Measurements from ENCODE around the gene B4GALT5. TPM values are rescaled to one million over a fixed set of nuclear protein-coding genes. Genes with fewer than 3 reads are reported as not detected.

Gene B4GALT5
- total RNA-seq, 1 donor from 2014 or later, result 55.8 TPM

DNA sequence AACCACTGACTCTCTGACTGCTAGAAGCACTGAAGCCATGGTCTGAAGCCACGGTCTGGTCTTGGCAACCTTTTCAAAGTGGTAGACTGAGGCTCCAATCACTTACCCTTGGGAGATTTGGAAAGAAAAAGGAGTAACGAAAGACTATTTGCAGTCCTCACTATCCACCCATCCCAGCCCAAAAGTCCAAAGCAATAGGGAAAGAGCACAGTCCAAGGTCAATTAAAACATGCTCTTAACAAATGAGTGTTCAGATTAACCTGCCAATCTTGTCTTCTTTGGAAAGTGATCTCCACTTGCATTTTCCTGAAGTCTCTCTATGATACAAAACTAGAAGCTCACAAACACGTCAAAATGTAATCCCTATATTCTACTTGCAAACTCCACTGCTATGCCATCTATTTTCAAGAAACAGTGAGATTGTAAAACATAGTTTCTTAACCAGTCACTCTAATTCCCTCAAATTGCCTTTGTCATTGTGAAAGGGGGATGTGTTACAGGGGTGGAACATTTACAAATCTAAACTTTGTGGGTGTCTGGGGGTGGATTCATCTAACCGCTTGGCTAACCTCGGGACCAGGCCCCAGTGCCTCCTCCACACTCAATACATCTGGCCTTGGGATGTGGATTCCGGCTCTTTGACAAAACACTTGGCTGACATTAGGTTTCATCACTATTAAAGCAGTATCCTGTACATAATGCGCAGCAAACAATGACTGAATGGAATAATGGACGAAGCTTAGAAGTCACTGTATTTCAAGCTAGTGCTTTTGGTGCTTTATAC lies 56.4 kb downstream of the B4GALT5 start:
- DNase-seq (ENCODE audit: low read depth, low spot score), result no peak

DNA sequence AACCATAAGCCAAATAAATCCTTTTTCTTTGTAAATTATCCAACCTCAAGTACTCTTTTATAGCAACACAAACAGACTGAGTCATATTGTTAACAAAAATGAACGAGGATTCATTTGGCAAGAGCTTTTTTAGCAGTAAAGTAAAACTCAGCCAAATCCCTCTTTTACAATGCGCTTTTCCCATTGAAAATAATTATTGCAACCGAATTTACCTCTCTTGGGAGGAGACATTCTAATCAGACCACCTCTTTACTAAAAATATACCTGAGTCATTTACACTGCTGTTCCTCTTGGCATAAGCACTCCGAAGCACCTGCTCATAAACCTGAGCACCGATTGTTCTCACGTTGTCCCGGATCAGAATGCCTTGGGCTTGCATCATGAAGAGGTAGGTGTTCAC lies 57.4 kb downstream of the B4GALT5 start:
- DNase-seq (ENCODE audit: low read depth, low spot score), result no peak

DNA sequence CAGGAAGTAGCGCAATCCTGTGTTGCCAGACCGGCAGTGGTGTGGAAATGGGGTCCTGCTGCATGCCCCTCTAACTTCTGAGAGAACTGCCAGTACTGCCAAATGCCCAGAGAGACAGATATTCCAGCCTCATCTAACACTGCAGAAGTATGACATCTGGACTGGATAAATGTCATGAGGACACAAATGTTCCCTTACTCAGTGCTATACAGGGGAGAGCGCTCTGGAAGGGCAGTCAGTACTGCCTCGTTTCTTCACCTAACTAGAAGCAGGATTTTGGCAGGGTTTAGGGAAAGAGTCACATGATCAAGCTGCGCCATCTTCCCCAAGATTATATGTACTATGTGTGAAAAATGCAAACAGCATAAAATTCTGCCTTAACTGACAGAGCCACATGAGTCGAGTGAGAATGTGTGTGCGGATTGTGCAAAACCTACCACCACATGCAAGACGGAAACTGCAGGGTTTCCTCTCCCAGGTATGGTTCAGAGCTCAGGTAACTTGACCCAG lies 59.7 kb downstream of the B4GALT5 start:
- no peak for DNase-seq (ENCODE audit: low read depth, low spot score)

DNA sequence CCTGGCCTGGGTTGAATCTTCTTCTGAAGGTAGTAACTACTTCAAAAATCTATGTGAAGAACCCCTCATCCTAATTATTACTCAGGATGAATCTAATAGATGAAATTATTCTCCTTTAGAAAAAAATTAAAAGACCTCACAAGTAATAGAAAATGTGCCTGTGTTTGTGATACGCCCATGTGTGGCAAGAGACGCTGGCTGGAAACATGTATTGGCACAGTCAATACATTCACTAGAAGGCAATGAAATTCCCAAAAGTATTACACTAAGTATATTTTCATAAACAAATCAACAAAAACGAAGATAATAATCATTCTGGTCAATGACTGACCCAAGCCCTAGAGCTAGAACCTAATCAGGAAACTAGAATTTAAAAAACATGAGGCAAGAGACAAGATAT lies 64.0 kb downstream of the B4GALT5 start:
- no peak for DNase-seq (ENCODE audit: low read depth, low spot score)

DNA sequence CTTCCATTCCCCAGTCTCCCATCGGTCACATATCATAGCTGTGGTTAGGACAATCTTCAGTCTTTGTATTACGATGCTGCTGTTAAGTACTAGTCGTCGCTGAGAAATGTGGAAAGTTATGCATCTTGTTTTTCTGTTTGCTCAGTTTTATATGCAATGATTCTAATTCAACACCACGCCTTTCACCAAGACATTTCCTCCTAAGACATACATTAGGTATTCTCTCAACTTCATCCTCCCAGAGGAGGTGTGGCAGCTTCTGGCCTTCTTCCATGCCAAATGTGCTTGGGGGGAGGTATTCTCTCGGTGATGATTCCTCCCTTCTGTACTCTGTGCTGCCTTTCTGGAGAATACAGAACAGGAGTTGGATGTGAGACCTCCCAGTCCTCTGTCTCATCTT lies 66.1 kb downstream of the B4GALT5 start:
- DNase-seq (ENCODE audit: low read depth, low spot score), result no peak

DNA sequence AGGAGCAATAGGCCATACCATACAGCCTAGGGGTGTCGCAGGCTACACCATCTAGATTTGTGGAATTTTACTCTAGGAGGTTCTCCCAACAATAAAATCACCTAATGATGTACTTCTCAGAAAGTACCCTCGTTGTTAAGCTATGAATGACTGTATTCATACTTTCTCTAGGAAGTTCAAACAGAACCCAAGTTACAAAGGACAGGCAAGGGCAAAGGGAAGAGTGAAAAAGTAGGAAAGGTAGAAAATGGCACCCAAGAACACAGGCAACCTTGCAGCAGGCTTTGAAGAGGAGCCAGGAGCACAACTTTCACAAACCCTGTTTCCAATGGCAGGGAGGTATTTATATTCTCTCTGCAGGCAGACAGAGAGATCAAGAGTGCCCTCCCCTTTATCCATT lies 67.2 kb downstream of the B4GALT5 start:
- DNase-seq (ENCODE audit: low read depth, low spot score), result no peak

DNA sequence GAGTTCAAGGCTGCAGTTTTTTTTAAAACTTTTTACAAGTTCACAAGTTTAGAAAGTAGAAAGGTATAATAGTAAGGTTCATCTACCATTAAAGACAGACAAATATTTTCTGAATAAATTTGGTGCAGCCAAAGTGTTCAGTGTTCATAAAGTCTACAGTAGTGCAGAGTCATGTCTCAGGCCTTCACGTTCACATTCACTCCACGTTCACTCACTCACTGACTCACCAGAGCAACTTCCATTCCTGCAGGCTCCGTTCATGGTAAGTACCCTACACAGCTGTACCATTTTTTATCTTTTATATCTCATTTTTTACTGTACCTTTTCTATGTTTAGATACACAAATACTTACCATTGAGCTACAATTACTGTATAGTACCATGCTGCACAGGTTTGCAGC lies 67.6 kb downstream of the B4GALT5 start:
- no peak for DNase-seq (ENCODE audit: low read depth, low spot score)

DNA sequence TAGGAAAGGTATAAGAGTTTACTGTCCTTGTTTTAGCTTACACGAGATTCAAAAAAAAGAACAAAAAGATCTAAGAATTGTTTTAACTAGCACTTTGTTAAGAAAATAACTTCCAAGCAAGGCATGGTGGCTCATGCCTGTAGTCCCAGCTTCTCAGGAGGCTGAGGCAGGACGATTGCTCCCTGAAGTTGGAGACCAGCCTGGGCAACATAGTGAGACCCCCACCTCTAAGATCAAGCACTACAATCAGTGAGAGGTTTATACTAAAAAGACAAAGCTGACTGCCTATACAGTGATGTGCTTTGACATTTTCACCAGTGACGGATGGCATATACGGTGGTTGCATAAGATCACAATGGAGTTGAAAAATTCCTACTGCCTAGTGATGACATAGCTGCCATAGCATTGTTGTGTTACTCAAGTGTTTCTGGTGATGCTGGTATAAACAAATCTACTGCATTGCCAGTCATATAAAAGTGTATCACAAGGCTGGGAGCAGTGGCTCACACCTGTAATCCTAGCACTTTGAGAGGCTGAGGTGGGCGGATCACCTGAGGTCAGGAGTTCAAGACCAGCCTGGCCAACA lies 68.6 kb downstream of the B4GALT5 start:
- no peak for DNase-seq (ENCODE audit: low read depth, low spot score)

DNA sequence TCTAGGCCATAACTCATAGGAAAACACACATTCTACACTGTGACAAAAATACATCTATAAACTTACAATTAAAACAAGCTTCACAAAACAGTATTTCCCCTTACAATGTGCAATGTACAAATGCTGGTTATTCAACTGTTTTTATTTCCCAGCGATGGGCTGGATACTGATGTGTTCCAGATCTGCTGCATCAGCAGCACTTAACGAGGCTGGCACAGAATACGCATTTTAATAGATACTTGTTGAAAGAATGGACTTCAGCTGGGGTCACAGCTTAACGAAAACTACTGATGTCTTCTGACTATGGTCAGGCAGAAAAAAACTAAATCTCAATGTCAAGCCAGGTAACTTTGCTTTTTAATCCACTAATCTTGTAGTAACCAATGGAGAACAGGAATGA lies 70.9 kb downstream of the B4GALT5 start:
- DNase-seq (ENCODE audit: low read depth, low spot score), result no peak

DNA sequence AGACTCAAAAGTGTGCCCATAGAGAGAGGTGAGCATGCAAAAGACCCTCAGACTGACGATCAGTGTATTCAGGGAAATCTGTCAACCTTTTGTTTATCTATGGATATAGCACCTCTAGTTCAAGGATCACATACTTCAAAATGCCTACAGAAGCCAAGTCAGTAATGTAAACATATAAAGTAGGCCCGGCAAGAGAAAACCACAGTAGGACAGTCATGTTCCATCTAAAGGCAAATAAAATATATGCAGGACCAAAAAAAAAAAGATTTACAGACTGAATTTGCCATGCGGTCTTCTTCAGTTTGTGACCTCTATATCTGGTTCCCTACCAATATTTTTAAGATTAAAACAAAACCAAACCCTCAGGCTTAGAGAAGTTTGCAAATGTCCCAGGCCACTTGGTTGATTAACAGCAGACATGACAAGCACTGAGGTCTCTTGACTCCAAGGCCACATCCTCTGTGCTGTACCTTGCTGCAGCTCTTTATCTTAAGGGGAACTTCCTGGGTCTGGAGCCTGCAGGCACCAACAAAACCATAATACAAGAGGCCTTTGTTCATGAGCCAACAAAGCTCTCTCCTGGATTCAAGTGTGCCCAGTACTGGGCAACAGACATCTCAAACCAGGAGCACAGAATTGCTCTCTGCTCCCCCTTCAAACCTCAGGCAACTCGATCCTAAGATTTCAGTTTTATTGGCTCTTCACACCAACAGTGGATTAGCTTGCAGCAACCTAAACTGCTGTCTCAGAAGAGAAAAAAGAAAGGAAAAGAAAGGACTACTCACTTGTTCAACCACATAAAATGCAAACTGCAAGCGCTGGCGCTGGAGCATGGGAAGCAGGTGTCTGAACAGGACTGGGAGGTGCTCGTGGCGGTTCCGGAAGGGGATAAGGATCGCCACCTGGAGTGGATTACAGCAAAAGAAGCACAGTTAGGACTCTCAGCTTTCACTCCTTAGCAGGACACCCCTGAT lies 71.7 kb downstream of the B4GALT5 start:
- DNase-seq (ENCODE audit: low read depth, low spot score), result no peak

DNA sequence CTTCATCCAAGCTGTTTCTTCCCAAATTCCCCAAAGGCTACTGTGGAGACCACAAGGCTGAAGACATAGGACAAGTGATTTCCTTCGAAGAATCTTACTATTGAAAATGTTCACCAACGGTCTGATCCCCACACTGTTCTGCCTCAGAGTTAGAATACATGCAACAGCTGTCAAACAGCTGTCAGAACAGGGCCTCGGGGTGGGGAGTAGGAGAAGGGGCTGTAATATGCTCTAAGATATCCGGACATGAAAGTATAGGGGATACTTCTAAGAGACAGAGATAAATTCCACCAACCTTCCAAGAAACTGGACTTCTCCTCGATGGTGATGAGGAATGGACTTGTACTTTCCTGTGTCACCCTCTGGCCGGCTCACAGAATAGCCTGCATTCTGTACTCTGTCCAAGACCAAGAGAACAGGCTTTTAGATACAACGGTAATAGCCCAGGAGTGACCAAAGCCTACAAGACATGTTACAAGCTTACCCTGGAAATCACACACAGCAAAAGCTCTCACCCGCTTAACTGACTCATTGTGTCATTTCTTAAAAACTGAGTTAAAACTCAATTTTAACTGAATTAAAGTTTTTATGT lies 76.5 kb downstream of the B4GALT5 start:
- no peak for DNase-seq (ENCODE audit: low read depth, low spot score)

DNA sequence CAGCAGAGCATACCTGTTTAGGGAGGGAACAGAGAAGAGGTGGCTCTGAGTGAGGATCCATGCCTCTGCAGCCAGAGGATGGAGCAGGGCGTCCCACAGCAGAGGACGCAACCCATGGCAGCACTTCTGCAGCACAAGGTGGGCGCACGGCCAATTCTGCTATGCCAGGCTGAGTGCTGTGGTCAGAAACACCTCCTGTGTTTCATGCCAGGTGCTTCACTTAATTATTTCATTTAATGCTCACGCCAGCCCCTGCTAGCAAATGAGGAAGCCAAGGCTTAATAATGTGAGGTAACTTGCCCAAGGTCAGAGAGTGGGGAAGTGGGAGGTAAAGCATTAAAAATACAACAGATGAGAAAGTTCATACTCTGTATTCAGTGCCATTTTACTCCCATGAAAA lies 77.2 kb downstream of the B4GALT5 start:
- no peak for DNase-seq (ENCODE audit: low read depth, low spot score)

DNA sequence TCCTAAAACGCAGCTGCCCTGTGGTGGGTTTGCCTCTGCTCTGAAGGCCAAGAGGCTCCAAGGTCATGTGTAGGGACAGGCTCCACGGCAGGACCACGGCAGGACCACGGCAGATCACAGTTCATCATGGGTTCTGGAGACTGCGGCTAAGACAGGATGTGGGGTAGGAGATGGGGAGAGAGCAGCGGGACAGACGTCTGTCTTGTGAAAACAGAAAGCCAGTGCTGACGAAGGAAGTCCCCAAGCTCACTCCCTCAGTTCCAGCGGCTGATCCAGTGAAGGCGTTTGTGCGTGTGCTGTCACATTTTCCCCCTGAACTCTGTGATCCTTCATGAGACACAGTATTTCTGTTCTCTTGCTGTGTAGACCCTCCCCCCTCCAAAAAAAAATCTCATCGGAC lies 77.8 kb downstream of the B4GALT5 start:
- no peak for DNase-seq (ENCODE audit: low read depth, low spot score)

DNA sequence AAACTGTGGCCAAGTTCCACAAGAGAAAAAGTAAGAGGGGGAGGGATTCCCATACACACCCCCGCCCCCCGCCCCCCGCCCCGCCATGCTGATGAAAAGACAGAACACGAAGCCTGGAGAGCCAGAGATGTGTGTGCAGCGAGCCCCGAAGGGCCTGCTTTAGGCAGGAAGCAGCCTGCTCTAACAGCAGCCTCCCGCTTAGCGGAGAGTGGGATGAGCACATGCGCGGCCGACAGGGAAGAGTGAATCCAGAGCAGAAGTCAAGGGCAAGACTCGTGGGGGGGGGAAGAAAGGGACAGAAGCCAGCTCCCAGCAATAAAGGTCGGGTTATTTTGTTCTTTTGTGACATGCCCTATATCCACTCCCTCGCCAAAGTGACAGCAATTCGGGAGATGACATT lies 78.5 kb downstream of the B4GALT5 start:
- DNase-seq (ENCODE audit: low read depth, low spot score), result no peak

DNA sequence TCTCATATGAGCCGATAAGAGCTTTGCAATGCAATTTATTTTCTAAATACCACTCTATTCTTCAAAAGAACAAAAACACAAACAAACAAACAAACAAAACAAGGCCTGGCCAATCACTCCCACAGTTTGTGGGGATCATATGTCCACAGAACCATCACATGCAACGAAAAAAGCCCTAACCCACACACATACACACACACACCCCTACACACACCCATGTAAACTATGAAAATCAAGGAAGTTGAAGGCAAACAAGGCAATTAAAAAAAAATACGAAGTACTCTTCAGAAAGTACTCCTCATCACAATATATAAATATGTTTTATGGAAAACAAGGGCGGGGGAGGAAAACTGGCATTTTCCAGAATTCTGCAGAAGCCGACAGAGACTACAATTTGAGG lies 79.6 kb downstream of the B4GALT5 start:
- DNase-seq (ENCODE audit: low read depth, low spot score), result no peak

DNA sequence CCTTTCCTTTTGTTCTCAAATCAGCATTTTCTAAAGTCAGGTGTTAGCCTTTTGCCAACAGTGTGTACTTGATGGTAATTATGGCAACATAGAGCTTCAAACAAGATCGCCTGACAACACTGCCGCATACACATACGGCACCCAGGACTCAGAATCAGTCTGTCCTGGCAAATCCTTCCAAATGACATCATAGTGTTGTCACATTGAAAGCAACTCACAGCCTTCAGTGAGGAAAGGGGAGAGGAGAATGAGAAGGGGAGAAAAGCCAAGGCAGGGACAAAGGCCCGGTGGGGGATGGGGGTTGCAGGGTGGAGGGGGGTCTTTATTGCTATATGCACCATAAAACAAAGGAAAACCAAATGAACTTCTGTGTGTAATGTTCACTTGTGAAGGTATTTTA lies 80.0 kb downstream of the B4GALT5 start:
- DNase-seq (ENCODE audit: low read depth, low spot score), result no peak

DNA sequence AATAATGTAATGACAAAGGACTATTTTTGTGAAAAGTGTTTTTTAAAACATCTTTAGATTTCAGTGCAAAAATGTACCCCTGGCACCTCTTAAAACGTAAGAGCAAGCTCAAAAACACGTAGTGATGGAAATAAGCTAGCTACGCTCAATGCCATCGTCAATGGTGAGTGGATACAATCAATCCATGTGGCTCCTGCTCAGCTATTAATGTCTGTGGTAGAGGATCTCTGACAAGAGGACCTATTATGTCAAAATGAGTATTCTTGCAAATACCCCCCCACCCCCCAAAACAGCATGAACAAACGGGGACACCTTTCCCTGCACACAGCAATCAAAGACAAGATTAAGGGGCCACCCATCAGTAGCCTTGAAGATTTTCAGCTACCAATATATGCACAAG lies 80.7 kb downstream of the B4GALT5 start:
- no peak for DNase-seq (ENCODE audit: low read depth, low spot score)

DNA sequence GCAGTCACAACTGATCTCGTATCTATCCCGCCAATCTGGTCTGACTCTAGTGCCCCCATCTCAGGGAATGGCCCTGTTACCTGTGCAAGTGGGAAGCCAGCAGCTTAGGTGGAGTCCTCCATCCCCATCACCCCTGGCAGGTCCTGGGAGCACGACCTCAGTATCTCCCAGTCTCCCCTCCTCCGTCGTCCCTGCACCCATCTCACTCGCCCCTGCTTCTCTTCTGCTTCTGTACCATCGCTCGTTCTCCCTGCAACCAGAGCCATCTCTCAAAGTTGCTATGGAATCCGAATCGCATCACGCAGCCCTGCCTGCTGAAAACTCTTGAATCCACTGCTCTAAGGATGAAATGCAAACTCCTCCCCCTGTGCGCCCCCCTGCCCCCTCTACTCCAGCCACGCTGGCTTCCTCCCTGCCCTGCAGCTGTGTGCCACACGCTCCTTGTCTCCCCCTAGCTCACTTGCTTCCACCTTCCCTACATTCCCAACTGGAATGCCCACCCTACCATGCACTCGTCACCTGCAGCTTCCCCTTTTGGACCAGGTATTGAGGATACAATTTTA lies 81.7 kb downstream of the B4GALT5 start:
- no peak for DNase-seq (ENCODE audit: low read depth, low spot score)

DNA sequence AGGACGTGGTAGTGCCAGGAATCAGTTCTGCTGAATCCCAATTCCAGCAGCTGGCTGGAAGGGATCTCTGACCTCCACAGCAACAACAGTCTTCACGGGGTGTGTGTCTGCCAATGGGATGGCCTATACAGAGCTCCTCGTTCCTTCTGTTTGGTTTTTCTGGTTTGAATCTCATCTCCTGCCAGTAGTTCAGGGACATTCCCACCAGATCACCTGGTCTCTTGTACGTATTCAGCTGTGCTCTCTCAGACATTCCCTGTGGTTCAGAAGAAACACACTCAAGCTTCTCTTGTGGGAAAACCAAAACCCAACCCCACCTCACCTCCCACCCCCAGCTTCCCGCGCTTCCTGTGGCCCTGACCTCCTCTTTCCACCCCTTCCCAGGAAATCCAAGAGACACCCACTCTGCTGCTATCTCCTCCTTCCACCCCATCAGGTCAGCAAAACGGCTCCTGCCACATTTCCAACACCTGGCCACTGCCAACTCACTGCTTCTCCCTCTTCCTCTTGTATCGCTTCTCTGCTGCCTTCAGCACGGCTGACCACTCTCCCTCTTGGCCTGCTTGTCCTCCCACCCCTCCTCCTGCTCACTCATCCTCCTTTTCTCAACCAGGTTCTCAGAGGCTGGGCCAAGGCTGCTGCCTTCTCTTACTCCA lies 82.5 kb downstream of the B4GALT5 start:
- DNase-seq (ENCODE audit: low read depth, low spot score), result no peak

DNA sequence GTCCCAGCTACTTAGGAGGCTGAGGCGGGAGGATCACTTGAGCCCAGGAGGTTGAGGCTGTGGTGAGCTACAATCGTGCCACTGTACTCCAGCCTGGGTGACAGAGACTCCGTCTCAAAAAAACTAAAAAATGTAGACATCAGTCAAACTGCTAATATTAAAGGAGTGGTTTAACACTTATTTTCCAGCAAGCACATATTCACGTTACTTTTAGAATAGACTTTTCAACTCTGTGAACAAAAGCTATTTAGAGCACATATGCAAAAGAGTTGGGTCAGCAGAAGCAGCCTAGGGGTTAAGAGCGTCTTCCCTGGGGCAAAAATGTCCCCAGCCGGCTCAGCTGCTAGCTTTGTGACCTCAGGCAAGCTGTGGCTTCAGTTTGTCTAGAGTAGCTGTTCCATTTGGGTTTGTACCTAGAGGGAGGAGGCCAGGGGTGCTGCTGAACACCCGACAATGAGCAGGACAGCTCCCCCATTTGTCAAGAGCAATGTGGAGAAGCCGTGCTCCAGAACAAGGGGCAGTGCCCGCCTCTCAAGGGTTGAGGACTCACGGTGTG lies 83.2 kb downstream of the B4GALT5 start:
- DNase-seq (ENCODE audit: low read depth, low spot score), result no peak
